Measurements from ENCODE around the gene SMIM11. TPM values are rescaled to one million over a fixed set of nuclear protein-coding genes. Genes with fewer than 3 reads are reported as not detected.
A peak's percentile ranks its signal among the peaks of the same experiment; 100 is the strongest.
"Not testable (repeated sequence)": the region's sequence is repeated elsewhere in the genome, so short reads cannot be mapped to it uniquely, and the experiment has no call there.

Gene SMIM11, protein sequence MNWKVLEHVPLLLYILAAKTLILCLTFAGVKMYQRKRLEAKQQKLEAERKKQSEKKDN
- total RNA-seq (1 to 10 TPM; 3.1 to 5.7 TPM), polyA plus RNA-seq (ENCODE audit: insufficient read length in 6 of 6) (10 to 100 TPM in 3 of 6 donors, 1 to 10 TPM in 3; 3.9 to 18.0 (median 12.0) TPM)
- long read RNA-seq, donor 1, transcript SMIM11A-201 (4 exons, 850 nt): major isoform, 9 of 26 reads
- long read RNA-seq, donor 1, partial matches to known transcripts: 15 of 26 reads
- long read RNA-seq, donor 1, other reads (novel, unspliced or antisense): 0 of 26 reads
- long read RNA-seq, donor 2, partial matches to known transcripts: 0 of 3 reads
- long read RNA-seq, donor 2, other reads (novel, unspliced or antisense): 0 of 3 reads
- long read RNA-seq, donor 3, partial matches to known transcripts: 13 of 16 reads
- long read RNA-seq, donor 3, other reads (novel, unspliced or antisense): 0 of 16 reads
- long read RNA-seq, donor 4, transcript SMIM11A-201 (4 exons, 850 nt): major isoform, 9 of 11 reads
- long read RNA-seq, donor 4, partial matches to known transcripts: 1 of 11 reads
- long read RNA-seq, donor 4, other reads (novel, unspliced or antisense): 0 of 11 reads
- long read RNA-seq, donor 5, transcript SMIM11A-201 (4 exons, 850 nt): major isoform, 7 of 17 reads
- long read RNA-seq, donor 5, partial matches to known transcripts: 6 of 17 reads
- long read RNA-seq, donor 5, other reads (novel, unspliced or antisense): 0 of 17 reads
- long read RNA-seq, donor 6, transcript SMIM11A-201 (4 exons, 850 nt): major isoform, 7 of 13 reads
- long read RNA-seq, donor 6, partial matches to known transcripts: 5 of 13 reads
- long read RNA-seq, donor 6, other reads (novel, unspliced or antisense): 0 of 13 reads
- long read RNA-seq, donor 7, partial matches to known transcripts: 26 of 30 reads
- long read RNA-seq, donor 7, other reads (novel, unspliced or antisense): 0 of 30 reads
- long read RNA-seq, donor 8, partial matches to known transcripts: 18 of 23 reads
- long read RNA-seq, donor 8, other reads (novel, unspliced or antisense): 0 of 23 reads
- long read RNA-seq, donor 9: 0 reads
- long read RNA-seq, donor 10, transcript SMIM11A-201 (4 exons, 850 nt): major isoform, 5 of 9 reads
- long read RNA-seq, donor 10, partial matches to known transcripts: 2 of 9 reads
- long read RNA-seq, donor 10, other reads (novel, unspliced or antisense): 1 of 9 reads
- long read RNA-seq, donor 11, transcript SMIM11A-201 (4 exons, 850 nt): major isoform, 6 of 69 reads
- long read RNA-seq, donor 11, partial matches to known transcripts: 62 of 69 reads
- long read RNA-seq, donor 11, other reads (novel, unspliced or antisense): 0 of 69 reads
- long read RNA-seq, donor 12, partial matches to known transcripts: 22 of 26 reads
- long read RNA-seq, donor 12, other reads (novel, unspliced or antisense): 0 of 26 reads

DNA sequence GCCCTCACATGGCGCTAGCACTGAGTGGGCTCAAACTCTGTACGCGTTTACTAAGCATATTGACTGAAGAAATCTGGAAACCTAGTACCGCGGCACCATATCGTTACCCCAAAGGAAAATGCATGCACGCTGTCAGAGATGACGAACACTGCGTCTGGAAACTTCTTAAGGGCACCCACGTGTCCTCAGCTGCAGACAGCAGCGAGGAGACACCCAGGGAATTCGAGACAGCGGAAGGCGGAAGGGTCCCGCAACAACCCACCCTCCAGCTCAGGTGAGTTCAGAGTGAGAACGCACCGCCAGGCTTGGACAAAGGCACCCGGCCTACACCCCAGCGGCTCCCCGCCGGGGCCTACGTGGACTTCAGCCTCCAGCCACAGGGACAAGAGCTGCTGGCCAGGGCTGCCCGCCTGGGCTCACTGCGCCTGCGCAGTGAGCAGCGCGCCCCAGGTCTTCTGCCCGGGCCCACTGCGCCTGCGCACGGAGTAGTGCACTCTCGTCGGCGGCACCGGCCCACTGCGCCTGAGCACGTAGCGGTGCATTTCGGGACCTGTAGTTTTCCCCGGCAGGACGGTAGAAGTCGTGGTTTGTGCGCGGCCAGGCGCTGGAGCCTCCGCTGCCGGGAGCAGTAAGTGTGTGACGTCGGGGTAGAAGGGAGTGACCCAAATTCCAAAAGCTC lies at the start of gene SMIM11:
Gene SMIM11, plus strand, starts transcription at position 568 of the 679 bp plus-strand sequence. CDS start 3,998 bp downstream, outside the sequence.
- H3K4me1 ChIP-seq; H3K27ac ChIP-seq; H3K36me3 ChIP-seq; DNase-seq; H3K9me3 ChIP-seq; H3K4me3 ChIP-seq; intact Hi-C loops (cut with DNase I); H3K27me3 ChIP-seq: not testable (repeated sequence)
- peak; percentile 98 for ATAC-seq

- DNase-seq (no peak), ATAC-seq (no peak)
- no peaks in the 10 kb centered on the region for H3K9me3 ChIP-seq
- TF ChIP-seq, protein P1, sequence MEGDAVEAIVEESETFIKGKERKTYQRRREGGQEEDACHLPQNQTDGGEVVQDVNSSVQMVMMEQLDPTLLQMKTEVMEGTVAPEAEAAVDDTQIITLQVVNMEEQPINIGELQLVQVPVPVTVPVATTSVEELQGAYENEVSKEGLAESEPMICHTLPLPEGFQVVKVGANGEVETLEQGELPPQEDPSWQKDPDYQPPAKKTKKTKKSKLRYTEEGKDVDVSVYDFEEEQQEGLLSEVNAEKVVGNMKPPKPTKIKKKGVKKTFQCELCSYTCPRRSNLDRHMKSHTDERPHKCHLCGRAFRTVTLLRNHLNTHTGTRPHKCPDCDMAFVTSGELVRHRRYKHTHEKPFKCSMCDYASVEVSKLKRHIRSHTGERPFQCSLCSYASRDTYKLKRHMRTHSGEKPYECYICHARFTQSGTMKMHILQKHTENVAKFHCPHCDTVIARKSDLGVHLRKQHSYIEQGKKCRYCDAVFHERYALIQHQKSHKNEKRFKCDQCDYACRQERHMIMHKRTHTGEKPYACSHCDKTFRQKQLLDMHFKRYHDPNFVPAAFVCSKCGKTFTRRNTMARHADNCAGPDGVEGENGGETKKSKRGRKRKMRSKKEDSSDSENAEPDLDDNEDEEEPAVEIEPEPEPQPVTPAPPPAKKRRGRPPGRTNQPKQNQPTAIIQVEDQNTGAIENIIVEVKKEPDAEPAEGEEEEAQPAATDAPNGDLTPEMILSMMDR (IDR thresholded peaks at IDR 0.05): no peak
- no peak overlapping the region for H3K4me3 ChIP-seq
- no peaks in the 10 kb centered on the region for H3K27me3 ChIP-seq
- intact Hi-C loops (cut with DNase I): no loop called here
- no peak overlapping the region for H3K27ac ChIP-seq
- H3K4me1 ChIP-seq: no peaks in the 10 kb centered on the region
- no peaks in the 10 kb centered on the region for H3K36me3 ChIP-seq
These were observed 45.3 kb upstream of the SMIM11 start for GRCh38 chr21:34330055-34330454.

GRCh38 chr21:34331726-34332125 lies 43.6 kb upstream of the SMIM11 start:
- Histone ChIP-seq H3K4me1 (no peaks in the 10 kb centered on the region), H3K9me3 (no peaks in the 10 kb centered on the region), H3K27me3 (no peaks in the 10 kb centered on the region), H3K27ac (no peak overlapping the region), H3K4me3 (no peak overlapping the region), H3K36me3 (no peaks in the 10 kb centered on the region)
- DNase-seq: peak in 1 of 4 donors; percentile 41
- TF ChIP-seq, protein P1 (IDR thresholded peaks at IDR 0.05): no peak
- ATAC-seq: no peak
- intact Hi-C loops (cut with DNase I): no loop called here

DNA sequence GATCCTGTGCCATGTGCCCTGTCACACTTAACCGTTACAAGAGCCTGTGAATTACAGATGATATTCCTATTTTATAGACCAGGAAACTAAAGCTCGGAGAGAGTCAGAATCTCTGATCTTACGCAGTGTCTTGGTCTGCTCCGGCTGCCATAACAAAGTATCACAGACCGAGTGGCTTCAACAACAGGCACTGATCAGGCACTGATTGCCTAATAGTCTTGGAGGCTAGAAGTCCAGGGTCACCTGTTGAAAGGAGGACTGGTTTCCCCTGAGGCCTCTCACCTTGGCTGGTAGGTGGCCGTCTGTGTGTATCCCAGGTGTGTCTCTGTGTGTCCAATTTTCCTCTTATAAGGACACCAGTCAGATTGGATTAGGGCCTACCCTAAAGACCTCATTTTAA lies 43.0 kb upstream of the SMIM11 start:
- no peak overlapping the region for H3K4me3 ChIP-seq
- no peak overlapping the region for H3K27ac ChIP-seq
- DNase-seq (no peak), ATAC-seq (no peak)
- H3K4me1 ChIP-seq: no peaks in the 10 kb centered on the region
- no peaks in the 10 kb centered on the region for H3K36me3 ChIP-seq
- TF ChIP-seq, protein P1 (IDR thresholded peaks at IDR 0.05): no peak
- no peaks in the 10 kb centered on the region for H3K27me3 ChIP-seq
- intact Hi-C loops (cut with DNase I): no loop called here
- H3K9me3 ChIP-seq: no peaks in the 10 kb centered on the region

Data from left lung (tissue), 14 donors.